Measurements from ENCODE around the gene SIGLECL1.
"Not testable (repeated sequence)": the region's sequence is repeated elsewhere in the genome, so short reads cannot be mapped to it uniquely, and the experiment has no call there.

SIGLECL1 gene

DNA sequence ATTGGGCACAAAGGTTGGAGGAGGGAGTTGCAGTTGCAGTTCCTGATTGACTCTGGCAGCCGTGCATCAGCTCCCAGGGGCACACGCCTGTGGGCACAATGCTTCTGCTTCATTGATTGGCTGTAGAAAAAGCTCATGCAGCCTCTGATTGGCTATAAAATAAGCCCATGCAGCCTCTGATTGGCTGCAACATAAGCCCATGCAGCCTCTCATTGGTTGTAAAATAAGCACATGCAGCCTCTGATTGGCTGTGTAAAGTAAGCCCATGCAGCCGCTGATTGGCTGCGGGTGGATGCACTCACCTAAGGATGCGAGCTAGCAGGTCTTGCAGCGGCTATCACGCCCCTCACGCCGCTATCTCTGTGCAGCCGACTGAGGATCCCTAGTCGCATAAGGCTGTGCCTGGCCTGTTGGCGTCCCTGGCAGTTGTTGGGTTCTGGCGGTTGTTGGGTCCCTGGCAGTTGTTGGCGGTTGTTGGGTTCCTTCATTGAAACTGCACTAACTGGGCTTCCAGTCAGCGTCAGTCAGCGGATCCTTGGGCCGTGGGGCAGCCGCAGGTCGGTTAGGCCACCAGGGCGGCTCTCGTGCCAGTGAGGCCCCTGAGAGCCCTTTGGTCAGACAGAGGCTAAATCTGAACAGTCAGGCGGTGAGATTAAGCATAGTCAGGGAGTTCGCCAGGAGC lies at the start of gene SIGLECL1:
SIGLECL1 (plus strand) TSS at position 295 of the 682 bp plus-strand sequence. CDS start 12,993 bp downstream, outside the sequence.
- FAIRE-seq = no peak

DNA sequence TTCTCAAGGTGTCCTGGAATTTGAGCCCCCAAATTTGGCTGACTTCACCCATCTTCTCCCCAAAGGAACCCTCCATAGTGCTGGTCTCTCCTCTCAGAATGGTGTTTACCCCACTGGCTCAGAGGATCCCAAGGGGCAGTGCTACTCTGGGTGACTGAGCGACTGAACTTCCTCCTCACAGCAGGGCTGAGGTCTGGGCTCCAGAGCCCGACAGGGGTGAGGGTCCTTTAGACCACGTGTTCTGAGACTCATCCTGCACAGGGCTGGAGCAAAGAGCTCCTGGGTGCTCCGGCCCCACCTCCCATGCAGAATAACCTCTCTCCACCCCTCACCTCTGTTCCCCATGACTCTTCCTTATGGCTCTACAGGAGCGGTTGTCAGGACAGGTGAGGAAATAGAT lies 49.2 kb upstream of the SIGLECL1 start:
- FAIRE-seq = no peak

GRCh38 chr19:51203916-51204315 lies 47.0 kb upstream of the SIGLECL1 start:
- no peak for FAIRE-seq

- no peak for FAIRE-seq
Measured at GRCh38 chr19:51204321-51204720, 46.6 kb upstream of the SIGLECL1 start.

- FAIRE-seq = no peak
Measured at GRCh38 chr19:51207747-51208146, 43.1 kb upstream of the SIGLECL1 start.

- FAIRE-seq = no peak
Measured at GRCh38 chr19:51210191-51210784, 40.6 kb upstream of the SIGLECL1 start.

- not testable (repeated sequence) for FAIRE-seq
Measured at GRCh38 chr19:51210874-51211361, 40.0 kb upstream of the SIGLECL1 start.

DNA sequence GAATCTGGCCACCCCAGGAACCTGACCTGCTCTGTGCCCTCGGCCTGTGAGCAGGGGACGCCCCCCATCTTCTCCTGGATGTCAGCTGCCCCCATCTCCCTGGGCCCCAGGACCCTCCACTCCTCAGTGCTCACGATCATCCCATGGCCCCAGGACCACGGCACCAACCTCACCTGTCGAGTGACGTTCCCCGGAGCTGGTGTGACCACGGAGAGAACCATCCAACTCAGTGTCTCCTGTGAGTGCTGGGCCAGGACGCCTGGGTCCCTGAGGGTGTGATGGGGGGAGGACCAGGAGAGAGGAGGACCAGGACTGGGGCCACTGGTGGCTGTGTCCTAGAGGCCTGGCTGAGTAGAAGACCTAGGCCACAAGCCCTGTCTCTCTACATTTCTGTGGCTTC lies 39.0 kb upstream of the SIGLECL1 start:
- no peak for FAIRE-seq

DNA sequence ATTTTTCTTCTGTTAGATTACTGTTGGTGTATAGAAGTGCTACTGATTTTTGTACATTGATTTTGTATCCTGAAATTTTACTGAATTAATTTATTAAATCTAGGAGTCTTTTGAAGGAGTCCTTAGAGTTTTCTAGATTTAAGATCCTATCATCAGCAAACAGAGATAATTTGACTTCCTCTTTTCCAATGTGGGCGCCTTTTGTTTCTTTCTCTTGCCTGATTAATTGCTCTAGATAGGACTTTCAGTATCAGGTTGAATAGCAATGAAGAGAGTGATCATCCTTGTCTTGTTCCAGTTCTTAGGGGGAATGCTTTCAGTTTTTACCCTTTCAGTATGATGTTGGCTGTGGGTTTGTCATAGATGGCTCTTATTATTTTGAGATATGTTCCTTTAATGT lies 31.6 kb upstream of the SIGLECL1 start:
- FAIRE-seq = no peak

- FAIRE-seq = no peak
Measured at GRCh38 chr19:51219971-51220370, 30.9 kb upstream of the SIGLECL1 start.

DNA sequence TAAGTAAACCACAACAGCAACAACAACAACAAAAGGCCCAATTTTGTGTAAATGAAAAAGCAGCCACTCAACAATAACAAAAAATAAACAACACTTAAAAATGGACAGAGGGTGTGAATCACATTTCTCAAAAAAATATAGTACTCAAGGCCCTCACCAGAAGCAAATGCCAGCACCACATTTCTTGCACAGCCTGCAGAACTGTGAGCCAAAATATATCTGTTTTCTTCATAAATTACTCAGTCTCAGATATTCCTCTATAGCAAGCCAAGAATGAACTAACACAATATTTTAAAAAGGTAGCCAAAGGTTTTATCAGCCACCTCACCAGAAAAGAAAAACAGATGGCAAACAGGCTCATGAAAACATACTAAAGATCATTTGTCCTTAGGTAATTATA lies 29.9 kb upstream of the SIGLECL1 start:
- no peak for FAIRE-seq

DNA sequence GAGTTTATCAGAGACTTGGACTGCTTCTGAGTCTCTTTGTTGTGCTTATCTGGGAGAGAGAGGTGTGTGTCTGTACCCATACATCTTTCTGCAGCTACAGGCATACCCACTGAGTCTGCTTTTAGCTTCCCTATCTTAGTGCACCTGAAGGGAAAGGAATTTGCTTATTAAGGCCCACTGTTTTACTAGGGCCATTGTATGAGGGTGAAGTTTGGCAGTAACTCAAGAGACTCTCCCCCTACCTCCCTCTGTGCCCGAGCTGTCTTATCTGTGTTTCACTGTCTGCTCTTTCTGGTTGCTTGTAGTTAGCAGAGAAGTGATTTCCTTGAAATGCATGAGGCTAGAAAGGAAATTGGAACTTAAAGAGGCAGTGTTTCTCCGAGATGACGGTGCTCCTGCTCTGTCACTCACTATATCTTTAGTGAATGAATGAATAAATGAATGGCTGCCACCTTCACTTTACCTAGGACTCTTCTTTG lies 26.7 kb upstream of the SIGLECL1 start:
- no peak for FAIRE-seq

DNA sequence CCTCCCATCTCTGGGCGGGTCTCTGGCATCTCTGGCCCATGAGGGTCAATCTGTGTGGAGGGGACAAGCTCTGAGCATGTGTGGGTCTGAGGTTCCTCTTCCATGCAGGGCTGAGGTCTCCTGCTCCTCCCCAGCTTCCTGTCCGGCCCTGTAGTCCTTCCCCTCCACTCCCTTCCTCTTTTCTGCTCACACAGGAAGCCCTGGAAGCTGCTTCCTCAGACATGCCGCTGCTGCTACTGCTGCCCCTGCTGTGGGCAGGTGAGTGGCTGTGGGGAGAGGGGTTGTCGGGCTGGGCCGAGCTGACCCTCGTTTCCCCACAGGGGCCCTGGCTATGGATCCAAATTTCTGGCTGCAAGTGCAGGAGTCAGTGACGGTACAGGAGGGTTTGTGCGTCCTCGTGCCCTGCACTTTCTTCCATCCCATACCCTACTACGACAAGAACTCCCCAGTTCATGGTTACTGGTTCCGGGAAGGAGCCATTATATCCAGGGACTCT lies 25.9 kb upstream of the SIGLECL1 start, which contains the start of gene CD33:
CD33 (plus strand) TSS at position 183 of the 496 bp plus-strand sequence; CDS start at position 222, 39 bp downstream.
- FAIRE-seq = not testable (repeated sequence)

GRCh38 chr19:51226067-51226466 lies 24.8 kb upstream of the SIGLECL1 start:
- FAIRE-seq = no peak

DNA sequence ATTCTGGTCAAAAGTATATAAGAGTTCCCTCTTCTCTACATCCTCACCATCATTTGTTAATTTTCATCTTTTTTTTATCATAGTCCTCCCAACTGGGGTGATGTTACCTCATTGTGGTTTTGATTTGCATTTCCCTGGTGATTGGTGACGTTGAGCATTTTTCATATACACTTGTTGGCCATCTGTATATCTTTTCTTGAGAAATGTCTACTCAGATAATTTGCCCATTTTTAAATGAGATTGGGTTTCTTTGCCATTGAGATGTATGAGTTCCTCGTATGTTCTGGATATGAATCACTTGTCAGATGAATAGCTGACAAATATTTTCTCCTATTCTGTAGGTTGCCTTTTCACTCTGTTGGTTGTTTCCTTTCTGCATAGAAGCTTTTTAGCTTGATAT lies 23.6 kb upstream of the SIGLECL1 start:
- FAIRE-seq = no peak

DNA sequence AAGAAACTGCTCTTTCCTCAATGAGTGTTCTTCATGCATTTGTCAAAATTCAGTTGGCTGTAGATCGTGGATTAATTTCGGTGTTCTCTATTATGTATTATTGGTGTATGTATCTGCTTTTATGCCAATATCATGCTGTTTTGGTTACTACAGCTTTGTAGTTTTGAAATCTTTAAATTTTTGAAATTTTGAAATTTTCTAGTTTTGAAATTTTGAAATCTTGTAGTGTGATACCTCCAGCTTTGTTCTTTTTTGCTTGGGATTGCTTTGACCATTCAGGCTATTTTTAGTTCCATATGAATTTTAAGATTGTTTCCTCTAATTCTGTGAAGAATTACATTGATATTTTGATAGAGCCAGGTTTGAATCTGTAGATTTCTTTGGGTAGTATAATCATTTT lies 22.9 kb upstream of the SIGLECL1 start:
- no peak for FAIRE-seq

GRCh38 chr19:51240866-51241265 lies 10.0 kb upstream of the SIGLECL1 start:
- no peak for FAIRE-seq

DNA sequence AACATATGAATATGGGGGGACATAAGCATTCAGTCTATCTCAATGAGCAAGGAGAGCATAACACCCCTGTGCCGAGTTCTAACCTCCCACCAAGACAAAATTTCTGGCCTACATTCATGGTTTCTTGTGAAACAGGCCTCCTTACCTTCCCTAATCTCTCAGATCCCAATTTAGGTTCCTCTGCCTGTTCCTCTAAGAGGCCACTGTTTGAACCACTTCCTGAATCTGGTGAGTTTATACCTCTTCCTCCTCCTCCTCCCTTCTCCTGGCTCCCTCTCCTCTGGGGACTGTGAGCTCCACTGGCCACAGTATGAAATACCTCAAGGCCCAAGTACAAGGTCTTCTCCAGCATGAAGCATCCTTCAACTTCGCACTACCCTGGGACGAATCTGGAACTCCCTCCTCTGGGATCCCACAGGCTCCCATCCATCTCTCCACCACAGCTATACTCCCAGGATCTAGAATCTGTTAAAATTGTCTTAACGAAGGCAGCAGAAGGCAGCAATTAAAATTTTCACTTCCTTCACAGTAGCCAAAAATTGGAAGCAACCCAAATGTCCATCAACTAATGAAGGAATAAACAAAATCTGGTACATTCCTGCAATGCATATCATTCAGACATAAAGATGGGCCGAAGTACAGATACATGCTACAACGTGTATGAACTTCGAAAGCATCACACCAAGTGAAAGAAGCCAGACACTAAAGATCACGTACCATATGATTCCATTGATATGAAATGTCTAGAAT lies 7.8 kb upstream of the SIGLECL1 start:
- no peak for FAIRE-seq

DNA sequence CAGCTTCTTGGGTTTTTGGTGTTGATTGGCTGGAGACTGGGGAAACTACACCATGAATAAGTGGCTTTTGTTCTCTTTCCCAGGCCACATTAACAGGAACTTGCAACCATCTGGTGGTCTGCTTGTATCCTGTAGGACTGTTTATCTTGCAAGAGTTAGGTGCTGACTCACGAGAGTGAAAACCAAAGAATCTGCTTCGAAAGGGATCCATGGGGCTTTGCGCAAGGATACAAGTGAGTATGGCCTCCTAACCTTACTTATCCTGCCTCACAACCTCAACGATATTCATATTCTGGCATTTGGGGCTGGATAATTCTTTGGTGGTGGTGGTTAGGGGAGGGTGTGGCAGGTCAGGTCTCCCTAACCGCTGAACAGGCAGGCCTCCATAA lies 4.7 kb upstream of the SIGLECL1 start:
- FAIRE-seq = no peak

GRCh38 chr19:51247972-51248590 lies 2.8 kb upstream of the SIGLECL1 start:
- FAIRE-seq = no peak

GRCh38 chr19:51251468-51251820 lies 564 bp downstream of the SIGLECL1 start:
- no peak for FAIRE-seq

DNA sequence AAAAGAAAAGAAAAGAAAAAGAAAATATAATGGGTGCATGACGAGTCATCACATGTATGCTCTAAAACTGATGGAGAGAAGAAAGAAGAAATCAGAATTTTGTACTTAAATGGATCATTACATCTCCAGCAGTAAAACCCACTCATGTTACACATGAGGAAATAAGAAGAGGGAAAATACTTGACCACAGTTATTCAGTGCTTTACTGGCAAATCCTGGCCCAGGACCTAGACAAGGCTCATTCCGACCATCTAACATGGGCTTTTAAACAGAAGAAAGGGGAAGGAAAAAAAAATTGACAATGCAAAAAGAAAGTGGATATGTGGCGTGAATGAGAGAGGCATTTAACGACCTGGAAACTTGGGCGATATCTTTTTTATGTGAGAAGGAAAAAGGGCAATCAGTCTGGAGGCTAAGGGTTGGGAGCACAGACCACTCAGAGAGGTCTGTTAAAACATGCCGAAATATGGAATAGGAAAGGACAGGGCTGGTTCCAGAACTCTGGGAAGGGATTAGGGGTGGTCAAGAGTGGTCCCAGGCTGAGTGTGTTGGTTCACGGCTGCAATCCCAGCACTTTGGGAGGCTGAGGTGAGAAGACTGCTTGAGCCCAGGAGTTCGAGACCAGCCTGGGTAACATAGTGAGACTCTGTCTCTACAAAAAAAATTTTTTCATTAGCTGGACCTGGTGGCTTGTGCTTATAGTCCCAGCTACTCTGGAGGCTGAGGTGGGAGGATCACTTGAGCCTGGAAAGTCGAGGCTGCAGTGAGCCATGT lies 1.6 kb downstream of the SIGLECL1 start:
- FAIRE-seq = no peak

Measured in TTC549 (cell line).